ENCODE measurements around the gene MYORG. TPM values are rescaled to one million over a fixed set of nuclear protein-coding genes. Genes with fewer than 3 reads are reported as not detected.

MYORG gene
- total and polyA plus RNA-seq, 10 of the 15 experiments (the other 5 are each of a cell fraction or from before 2014, with no cell fraction given): 0.05 to 0.36 (median 0.10) TPM; not detected in 1

DNA sequence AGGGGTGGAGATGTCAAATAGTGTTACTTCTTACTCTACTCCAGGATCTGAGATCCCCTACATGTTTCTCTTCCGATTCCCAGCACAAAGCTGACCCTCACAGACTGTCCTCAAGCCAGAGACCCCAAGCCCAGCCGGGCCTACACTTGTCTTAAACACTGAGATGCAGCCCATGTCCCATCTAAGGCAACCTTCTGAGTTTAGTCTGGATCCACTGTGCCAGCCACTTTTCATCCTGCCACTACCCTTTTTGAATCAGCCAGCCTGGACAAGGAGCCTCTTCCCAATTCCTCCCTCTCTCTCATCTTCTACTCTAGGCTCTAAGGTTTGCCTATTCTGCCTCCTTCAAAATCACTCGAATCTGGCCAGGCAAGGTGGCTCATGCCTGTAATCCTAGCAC, 6.2 kb upstream of the MYORG start (continued):
- no peak for TF ChIP-seq CBX3 (IDR thresholded peaks at IDR 0.05; ENCODE audit: borderline replicate concordance, low read depth)
- TF ChIP-seq NKRF (conservative IDR thresholded peaks at IDR 0.05): no peak
- TF ChIP-seq, protein P1, sequence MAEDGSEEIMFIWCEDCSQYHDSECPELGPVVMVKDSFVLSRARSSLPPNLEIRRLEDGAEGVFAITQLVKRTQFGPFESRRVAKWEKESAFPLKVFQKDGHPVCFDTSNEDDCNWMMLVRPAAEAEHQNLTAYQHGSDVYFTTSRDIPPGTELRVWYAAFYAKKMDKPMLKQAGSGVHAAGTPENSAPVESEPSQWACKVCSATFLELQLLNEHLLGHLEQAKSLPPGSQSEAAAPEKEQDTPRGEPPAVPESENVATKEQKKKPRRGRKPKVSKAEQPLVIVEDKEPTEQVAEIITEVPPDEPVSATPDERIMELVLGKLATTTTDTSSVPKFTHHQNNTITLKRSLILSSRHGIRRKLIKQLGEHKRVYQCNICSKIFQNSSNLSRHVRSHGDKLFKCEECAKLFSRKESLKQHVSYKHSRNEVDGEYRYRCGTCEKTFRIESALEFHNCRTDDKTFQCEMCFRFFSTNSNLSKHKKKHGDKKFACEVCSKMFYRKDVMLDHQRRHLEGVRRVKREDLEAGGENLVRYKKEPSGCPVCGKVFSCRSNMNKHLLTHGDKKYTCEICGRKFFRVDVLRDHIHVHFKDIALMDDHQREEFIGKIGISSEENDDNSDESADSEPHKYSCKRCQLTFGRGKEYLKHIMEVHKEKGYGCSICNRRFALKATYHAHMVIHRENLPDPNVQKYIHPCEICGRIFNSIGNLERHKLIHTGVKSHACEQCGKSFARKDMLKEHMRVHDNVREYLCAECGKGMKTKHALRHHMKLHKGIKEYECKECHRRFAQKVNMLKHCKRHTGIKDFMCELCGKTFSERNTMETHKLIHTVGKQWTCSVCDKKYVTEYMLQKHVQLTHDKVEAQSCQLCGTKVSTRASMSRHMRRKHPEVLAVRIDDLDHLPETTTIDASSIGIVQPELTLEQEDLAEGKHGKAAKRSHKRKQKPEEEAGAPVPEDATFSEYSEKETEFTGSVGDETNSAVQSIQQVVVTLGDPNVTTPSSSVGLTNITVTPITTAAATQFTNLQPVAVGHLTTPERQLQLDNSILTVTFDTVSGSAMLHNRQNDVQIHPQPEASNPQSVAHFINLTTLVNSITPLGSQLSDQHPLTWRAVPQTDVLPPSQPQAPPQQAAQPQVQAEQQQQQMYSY (CRISPR knock-in tag; IDR thresholded peaks at IDR 0.05): no peak

DNA sequence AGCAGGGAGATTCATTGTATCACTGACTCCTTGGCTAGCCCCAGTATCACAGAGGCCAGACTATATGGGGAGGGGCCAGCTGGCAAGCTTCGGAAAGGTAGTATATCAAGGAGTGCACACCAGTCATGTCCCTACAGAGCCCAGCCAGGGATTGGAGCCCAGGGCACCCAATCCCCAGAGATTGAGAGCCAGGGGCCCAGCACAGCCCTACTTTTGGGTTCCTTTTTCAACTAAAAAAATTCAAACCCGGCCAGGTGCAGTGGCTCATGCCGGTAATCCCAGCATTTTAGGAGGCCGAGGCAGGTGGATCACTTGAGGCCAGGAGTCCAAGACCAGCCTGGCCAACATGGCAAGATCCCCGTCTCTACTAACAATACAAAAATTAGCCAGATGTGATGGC, 5.4 kb upstream of the MYORG start:
- H3K36me3 ChIP-seq (ENCODE audit: control insufficient read depth in 2 of 2, insufficient read depth in 2 of 2, low read length in 1 of 2): no peaks in the 10 kb centered on the region
- in situ Hi-C loops (cut with MboI) (no loop called here), intact Hi-C loops (cut with micrococcal nuclease; ENCODE audit: unreplicated experiment) (no loop called here)
- H3K79me2 ChIP-seq (ENCODE audit: control insufficient read depth, insufficient read depth, low read length): no peaks in the 10 kb centered on the region
- 76% methylated on average over 5 of the region's 5 CpGs for WGBS (ENCODE audit: insufficient coverage, insufficient replicate concordance, low lambda C conversion rate, missing lambda C conversion rate)
- no peak overlapping the region for H3K4me2 ChIP-seq (ENCODE audit: control insufficient read depth, insufficient read depth)
- no peaks in the 10 kb centered on the region for H3K9me3 ChIP-seq (replicated peaks; ENCODE audit: control insufficient read depth, insufficient read depth, low read length)
- H3K27ac ChIP-seq (ENCODE audit: control insufficient read depth, insufficient read depth): no peak overlapping the region
- ChIA-PET SMC1A (ENCODE audit: uncharacterized antibody, unreplicated experiment) (no interaction called here), CTCF (no interaction called here), POLR2A (no interaction called here), RAD21 (ENCODE audit: unreplicated experiment) (no interaction called here)
- no TSS peak for BruUV-seq (replicated peaks)
- no peaks in the 10 kb centered on the region for H4K20me1 ChIP-seq (ENCODE audit: control insufficient read depth, insufficient read depth)
- H3K4me3 ChIP-seq: no peak overlapping the region
- H3K9ac ChIP-seq (ENCODE audit: control insufficient read depth, insufficient read depth, low read length): no peak overlapping the region
- FAIRE-seq: no peak
- no peak for ATAC-seq
- no peak for DNase-seq (ENCODE audit: low read depth, low spot score)
- H2AFZ ChIP-seq (ENCODE audit: control insufficient read depth, low read depth, low read length): no peak overlapping the region
- peaks cover 5 to 12% of the 10 kb centered on the region in 2 experiments for H3K27me3 ChIP-seq (replicated peaks in 1 of 2; ENCODE audit: control insufficient read depth in 2 of 2, insufficient read depth in 2 of 2, low read length in 1 of 2)
- H3K4me1 ChIP-seq (ENCODE audit: control insufficient read depth, insufficient read depth, low read length): peaks cover 19% of the 10 kb centered on the region
- TF ChIP-seq MEF2B (IDR thresholded peaks at IDR 0.05; ENCODE audit: partially characterized antibody, poor library complexity, severe bottlenecking): no peak
- no peak for TF ChIP-seq CUX1 (IDR thresholded peaks at IDR 0.05; ENCODE audit: insufficient replicate concordance, low read depth, low read length)
- TF ChIP-seq, protein P2, sequence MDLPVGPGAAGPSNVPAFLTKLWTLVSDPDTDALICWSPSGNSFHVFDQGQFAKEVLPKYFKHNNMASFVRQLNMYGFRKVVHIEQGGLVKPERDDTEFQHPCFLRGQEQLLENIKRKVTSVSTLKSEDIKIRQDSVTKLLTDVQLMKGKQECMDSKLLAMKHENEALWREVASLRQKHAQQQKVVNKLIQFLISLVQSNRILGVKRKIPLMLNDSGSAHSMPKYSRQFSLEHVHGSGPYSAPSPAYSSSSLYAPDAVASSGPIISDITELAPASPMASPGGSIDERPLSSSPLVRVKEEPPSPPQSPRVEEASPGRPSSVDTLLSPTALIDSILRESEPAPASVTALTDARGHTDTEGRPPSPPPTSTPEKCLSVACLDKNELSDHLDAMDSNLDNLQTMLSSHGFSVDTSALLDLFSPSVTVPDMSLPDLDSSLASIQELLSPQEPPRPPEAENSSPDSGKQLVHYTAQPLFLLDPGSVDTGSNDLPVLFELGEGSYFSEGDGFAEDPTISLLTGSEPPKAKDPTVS (IDR thresholded peaks at IDR 0.05; ENCODE audit: low read depth, low read length): no peak
- no peak for TF ChIP-seq NR2C2 (IDR thresholded peaks at IDR 0.05; ENCODE audit: borderline replicate concordance, control insufficient read depth, insufficient read length, low read depth)
- no peak for TF ChIP-seq RB1 (IDR thresholded peaks at IDR 0.05; ENCODE audit: borderline replicate concordance)
- no peak for TF ChIP-seq MYB (IDR thresholded peaks at IDR 0.05; ENCODE audit: borderline replicate concordance, low read depth, low read length)

All from GM12878 (cell line).